Stimulated activated naive CD4-positive, alpha-beta T cell treated with Interleukin-2 at 50 U/mL for 16 hours (primary cell): ENCODE results near the gene CYP4B1.
"Not testable (repeated sequence)": the region's sequence is repeated elsewhere in the genome, so short reads cannot be mapped to it uniquely, and the experiment has no call there.

Source experiments
- DNase-seq: peaks from one replicate; lab custom pipeline; 2025; lab: John Stamatoyannopoulos, UW

The CYP4B1 gene

GRCh38 chr1:46798810-46799209 is at the start of gene CYP4B1:
Gene CYP4B1, plus strand, starts transcription at chr1:46799046. Its CDS starts 36 bp downstream, at chr1:46799082.
- DNase-seq, result no peak

- no peak for DNase-seq
Observed at GRCh38 chr1:46749404-46749803, 49.4 kb upstream of the CYP4B1 start.

GRCh38 chr1:46749921-46750404 is 48.9 kb upstream of the CYP4B1 start:
- DNase-seq, result no peak

GRCh38 chr1:46753985-46754384 is 44.9 kb upstream of the CYP4B1 start:
- no peak for DNase-seq

GRCh38 chr1:46754707-46755106 is 44.1 kb upstream of the CYP4B1 start:
- not testable (repeated sequence) for DNase-seq

GRCh38 chr1:46755121-46755520 is 43.7 kb upstream of the CYP4B1 start:
- DNase-seq, result no peak

GRCh38 chr1:46757247-46757955 is 41.4 kb upstream of the CYP4B1 start:
- DNase-seq, result no peak

- no peak for DNase-seq
Observed at GRCh38 chr1:46757956-46758528, 40.8 kb upstream of the CYP4B1 start.

- DNase-seq, result no peak
Observed at GRCh38 chr1:46760558-46761166, 38.2 kb upstream of the CYP4B1 start.

- no peak for DNase-seq
Observed at GRCh38 chr1:46761740-46762139, 37.1 kb upstream of the CYP4B1 start.

GRCh38 chr1:46764402-46764801 is 34.4 kb upstream of the CYP4B1 start:
- DNase-seq, result no peak

- no peak for DNase-seq
Observed at GRCh38 chr1:46767649-46768282, 31.1 kb upstream of the CYP4B1 start.

GRCh38 chr1:46768445-46768844 is 30.4 kb upstream of the CYP4B1 start:
- DNase-seq, result no peak

GRCh38 chr1:46769028-46769740 is 29.7 kb upstream of the CYP4B1 start:
- DNase-seq, result no peak

GRCh38 chr1:46770541-46770940 is 28.3 kb upstream of the CYP4B1 start:
- DNase-seq, result no peak

GRCh38 chr1:46772571-46772970 is 26.3 kb upstream of the CYP4B1 start:
- no peak for DNase-seq

GRCh38 chr1:46774297-46774696 is 24.5 kb upstream of the CYP4B1 start:
- DNase-seq, result no peak

- not testable (repeated sequence) for DNase-seq
Observed at GRCh38 chr1:46778456-46778855, 20.4 kb upstream of the CYP4B1 start.

GRCh38 chr1:46784666-46785065 is 14.2 kb upstream of the CYP4B1 start:
- no peak for DNase-seq

- DNase-seq, result not testable (repeated sequence)
Observed at GRCh38 chr1:46788634-46789033, 10.2 kb upstream of the CYP4B1 start.

- DNase-seq, result no peak
Observed at GRCh38 chr1:46790446-46791101, 8.3 kb upstream of the CYP4B1 start.

- DNase-seq, result no peak
Observed at GRCh38 chr1:46793126-46793525, 5.7 kb upstream of the CYP4B1 start.
